NCI-H2107 (cell line): Measurements from ENCODE around the gene KCNAB3.
"Not testable (repeated sequence)": the region's sequence is repeated elsewhere in the genome, so short reads cannot be mapped to it uniquely, and the experiment has no call there.

Experiments
- DNase-seq: peaks from one replicate; lab custom pipeline; 2025; lab: John Stamatoyannopoulos, UW

The KCNAB3 gene

GRCh38 chr17:7929158-7930023, at the start of gene KCNAB3:
Gene KCNAB3 (minus strand): TSS chr17:7929856. CDS start chr17:7929435, 421 bp downstream.
- no peak for DNase-seq

- DNase-seq: no peak
Measured at GRCh38 chr17:7977805-7978204, 48.1 kb upstream of the KCNAB3 start.

GRCh38 chr17:7977039-7977438, 47.4 kb upstream of the KCNAB3 start:
- DNase-seq: no peak

DNA sequence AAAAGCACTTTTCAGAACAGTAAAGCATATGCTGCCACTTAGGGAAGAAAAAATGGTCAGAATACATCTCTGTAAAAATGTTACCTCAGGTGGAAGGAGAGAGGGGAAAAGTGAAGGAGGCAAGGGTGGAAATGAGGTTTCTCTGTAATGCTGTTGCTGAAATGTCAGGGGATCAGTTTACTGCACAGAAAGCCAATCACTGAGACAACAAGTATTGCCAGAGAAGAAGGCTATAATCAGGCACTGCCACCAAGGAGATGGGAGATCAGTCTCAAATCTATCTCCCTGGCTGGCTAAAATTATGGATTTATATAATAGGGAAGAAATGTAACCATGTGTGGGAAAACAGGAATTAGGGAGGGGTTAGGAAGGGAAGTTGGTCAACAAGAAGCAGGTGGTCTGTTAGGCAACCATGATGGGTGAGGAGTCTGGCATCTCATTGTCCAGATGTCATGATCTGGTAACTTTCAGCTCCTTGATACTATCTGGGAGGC, 45.0 kb upstream of the KCNAB3 start:
- no peak for DNase-seq

GRCh38 chr17:7972131-7972785, 42.6 kb upstream of the KCNAB3 start:
- DNase-seq: no peak

- DNase-seq: no peak
Measured at GRCh38 chr17:7971651-7972050, 42.0 kb upstream of the KCNAB3 start.

DNA sequence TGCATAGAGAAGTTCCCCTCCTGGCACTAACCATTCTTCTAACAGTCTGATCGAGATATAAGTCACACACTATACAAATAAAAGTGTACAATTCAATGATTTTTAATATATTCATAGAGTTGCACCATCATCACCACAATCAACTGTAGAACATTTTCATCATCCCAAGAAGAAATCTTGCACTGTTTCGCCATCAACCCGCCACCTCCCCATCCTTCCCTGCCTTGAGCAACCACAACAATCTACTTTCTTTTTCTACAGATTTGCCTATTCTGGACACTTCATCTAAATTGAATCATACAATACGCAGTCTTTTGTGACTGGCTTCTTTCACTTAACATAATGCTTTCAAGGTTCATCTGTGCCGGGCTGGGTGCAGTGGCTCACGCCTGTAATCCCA, 39.8 kb upstream of the KCNAB3 start:
- DNase-seq: no peak

- DNase-seq: no peak
Measured at GRCh38 chr17:7967751-7968150, 38.1 kb upstream of the KCNAB3 start.

DNA sequence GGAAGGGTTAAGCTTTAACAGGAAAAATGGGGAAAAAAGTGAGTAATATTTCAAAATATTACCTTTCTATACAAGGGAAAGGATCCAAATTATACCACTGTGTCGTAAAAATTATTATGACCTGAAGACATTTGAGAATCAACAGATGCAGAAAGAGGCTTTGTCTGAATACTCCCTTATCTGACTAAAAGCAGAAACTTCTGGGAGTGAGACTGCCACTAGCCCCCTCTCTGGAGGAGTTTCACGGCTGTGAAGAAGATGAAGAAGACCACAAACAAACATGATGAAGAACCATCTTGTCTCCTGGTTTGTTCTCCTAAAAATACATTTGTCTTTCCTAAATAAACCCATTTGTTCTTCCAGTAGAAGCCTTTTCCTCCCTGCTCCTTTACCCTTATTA, 31.8 kb upstream of the KCNAB3 start:
- no peak for DNase-seq

DNA sequence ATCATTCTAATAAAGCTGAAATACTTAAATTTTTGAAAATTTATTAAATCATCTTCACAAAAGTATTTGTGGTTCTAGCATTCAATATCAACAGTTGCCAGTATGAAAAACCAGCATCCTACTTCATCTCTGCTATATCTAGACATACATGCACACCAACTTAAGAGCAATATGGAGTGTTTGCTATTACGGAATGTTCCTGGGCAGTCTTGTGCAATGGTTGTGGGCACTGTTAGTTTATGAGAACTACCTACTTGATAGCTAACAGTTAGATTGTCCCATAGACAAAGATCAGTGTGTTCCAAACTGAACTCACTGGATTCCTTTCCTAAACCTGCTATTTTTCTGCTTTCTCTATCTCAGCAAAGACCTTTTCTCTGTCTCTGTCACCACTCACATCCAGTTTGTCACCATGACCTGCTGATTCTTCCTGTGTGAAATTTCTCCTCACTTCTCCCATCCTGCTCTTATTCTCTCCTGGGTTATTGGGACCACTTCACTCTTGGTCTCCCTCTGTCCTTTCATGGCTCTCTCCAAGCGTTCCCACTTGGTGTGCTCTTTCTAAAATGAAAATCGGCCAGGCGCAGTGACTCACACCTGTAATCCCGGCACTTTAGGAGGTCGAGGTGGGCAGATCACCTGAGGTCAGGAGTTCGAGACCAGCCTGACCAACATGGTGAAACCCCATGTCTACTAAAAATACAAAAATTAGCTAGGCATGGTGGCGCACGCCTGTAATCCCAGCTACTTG, 30.0 kb upstream of the KCNAB3 start:
- no peak for DNase-seq

- DNase-seq: no peak
Measured at GRCh38 chr17:7956228-7956965, 26.7 kb upstream of the KCNAB3 start.

DNA sequence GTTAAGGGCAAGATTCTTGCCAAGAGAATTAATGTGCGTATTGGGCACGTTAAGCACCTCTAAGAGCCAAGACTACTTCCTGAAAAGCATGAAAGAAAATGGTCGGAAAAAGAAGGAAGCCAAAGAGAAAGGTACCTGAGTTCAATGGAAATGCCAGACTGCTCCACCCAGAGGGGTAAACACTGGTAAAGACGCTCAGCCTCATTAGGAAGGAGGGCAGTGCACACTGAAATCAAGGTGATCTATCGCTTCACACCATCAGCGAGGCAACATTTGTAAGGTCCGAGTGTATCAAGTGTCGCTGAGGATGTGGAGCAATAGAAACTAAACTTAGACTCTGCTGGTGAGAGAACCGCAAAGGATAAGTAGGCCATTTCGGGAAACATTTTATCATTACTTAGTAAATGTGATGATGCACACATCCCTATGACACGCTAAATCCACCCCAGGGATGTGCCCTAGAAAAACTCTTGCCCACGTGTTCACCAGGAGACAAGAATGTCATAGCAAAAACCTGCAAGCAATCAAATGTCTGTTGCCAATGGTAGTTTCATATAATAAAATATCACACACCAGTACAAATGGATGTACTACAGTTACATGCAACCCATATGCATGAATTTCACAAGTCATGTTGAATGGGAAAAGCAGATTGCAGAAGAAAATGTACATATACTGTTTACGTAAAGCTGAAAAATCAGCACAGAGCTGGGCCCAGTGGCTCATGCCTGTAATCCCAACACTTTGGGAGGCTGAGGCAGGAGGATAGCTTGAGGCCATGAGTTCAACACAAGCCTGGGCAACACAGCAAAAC, 26.0 kb upstream of the KCNAB3 start:
- DNase-seq: no peak

DNA sequence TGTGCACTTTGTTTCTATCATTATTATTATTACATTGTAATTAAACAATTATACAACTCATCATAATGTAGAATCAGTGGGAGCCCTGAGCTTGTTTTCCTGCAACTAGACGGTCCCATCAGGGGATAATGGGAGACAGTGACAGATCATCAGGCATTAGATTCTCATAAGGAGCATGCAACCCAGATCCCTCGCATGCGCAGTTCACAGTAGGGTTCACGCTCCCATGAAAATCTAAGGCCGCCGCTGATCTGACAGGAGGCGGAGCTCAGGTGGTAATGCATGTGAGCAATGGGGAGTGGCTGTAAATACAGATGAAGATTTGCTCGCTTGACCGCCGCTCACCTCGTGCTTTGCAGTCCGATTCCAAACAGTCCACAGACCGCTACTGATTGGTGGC, 23.6 kb upstream of the KCNAB3 start:
- DNase-seq: not testable (repeated sequence)

- no peak for DNase-seq
Measured at GRCh38 chr17:7951143-7951792, 21.6 kb upstream of the KCNAB3 start.

DNA sequence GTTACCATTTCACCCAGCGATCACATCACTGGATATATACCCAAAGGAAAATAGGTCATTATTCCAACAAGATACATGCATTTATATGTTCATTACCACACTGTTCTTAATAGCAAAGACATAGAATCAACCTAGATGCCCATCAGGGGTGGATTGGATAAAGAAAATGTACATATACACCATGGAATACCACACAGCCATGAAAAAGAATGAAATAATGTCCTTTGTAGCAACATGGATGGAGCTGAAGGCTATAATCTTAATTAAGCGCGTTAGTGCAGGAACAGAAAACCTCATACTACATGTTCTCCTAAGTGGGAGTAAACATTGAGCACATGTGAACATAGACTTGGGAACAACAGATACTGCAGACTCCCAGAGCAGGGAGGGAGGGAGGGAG, 20.9 kb upstream of the KCNAB3 start:
- no peak for DNase-seq

DNA sequence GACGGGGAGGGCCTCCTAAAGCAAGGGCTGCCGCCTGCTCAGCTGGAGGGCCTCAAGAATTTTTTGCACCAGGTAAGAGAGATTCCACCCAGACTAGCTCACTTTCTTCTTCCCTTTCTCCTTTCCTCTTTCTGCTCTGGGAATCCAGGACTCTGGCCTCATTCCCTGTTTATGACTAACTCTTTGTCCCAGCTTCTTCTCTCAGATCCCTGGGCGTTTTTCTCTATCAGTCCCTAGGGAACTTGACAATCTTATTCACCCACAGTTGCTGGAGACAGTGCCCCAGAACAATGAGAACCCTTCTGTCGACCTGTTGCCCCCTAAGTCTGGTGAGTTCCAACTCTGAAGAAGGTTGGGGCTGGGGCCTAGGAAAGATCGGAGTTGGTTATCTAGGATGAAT, 18.0 kb upstream of the KCNAB3 start:
- DNase-seq: no peak

DNA sequence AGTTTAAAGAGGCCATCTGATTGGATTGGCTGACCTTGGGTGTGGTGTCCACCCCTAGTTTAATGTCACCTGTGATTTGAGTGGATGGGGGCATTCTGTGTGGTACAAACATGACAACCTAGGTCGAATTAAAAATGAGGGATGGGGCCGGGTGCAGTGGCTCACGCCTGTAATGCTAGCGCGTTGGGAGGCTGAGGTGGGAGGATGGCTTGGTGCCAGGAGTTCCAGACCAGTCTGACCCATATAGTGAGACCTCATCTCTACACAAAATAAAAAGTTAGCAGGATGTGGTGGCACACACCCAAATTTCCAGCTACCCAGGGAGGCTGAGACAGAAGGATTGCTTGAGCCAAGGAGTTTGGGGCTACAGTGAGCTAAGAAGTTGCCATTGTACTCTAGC, 16.8 kb upstream of the KCNAB3 start:
- DNase-seq: no peak

DNA sequence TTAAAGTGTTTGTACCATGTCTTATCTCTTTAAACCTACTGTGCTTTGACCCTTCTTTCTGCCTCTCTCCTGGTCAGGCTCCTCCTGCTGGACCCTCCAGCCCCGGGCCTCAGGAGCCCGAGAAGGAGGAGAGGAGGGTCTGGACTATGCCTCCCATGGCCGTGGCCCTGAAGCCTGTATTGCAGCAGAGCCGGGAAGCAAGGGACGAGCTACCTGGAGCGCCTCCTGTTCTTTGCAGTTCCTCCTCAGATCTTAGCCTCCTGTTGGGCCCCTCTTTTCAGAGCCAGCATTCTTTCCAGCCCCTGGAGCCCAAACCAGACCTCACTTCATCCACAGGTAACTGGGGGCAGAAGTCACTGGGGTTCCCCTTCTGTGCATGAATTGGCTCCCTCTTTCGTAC, 16.0 kb upstream of the KCNAB3 start:
- no peak for DNase-seq

DNA sequence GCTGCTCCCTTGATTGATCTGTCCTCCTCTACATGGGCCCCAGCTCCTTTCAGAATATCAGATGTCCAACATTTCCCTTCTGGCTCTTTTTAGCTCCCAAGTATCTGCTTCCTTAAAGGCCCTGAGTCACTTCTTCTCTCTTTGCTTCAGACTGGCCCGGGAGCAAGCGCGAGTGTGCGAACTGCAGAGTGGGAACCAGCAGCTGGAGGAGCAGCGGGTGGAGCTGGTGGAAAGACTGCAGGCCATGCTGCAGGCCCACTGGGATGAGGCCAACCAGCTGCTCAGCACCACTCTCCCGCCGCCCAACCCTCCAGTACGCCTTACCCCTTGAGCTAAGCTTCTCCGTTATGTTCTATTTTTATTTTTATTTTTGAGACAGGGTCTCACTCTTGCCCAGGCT, 14.7 kb upstream of the KCNAB3 start:
- no peak for DNase-seq

GRCh38 chr17:7943291-7943690, 13.6 kb upstream of the KCNAB3 start:
- DNase-seq: no peak

DNA sequence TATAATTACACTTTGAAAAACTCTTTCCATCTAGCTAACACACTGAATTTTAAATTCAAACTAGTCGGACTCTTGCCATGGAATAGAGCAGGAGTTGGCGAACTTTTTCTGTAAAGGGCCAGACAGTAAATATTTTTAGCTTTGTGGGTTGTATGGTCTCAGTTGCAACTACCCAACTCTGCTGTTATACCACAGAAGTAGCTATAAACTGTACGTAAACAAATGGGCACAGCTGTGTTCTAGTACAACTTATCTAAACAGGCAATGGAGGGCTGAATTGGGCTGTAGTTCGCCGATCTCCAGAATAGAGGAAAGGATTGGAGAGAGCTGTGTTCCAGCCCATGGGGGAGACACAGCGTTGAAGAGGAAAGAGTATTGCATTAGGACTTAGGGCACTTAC, 11.1 kb upstream of the KCNAB3 start:
- DNase-seq: no peak
